Thoracic aorta (tissue), 2 donors: ENCODE measurements around the gene CDKN2AIPNL. TPM values are rescaled to one million over a fixed set of nuclear protein-coding genes. Genes with fewer than 3 reads are reported as not detected.

ENCODE experiments used
- ATAC-seq: fragments of 150-250 bp; one replicate; pipeline ENCODE4 v1.8.0; 2017; ENCODE audit warnings: low read depth; ENCODE audit not compliant: insufficient number of reproducible peaks, low FRiP score
- DNase-seq: peaks from one replicate; pipeline ENCODE4 v3.0.0-alpha.2; 2020; ENCODE audit warnings: low spot score
- H3K27ac ChIP-seq, 2 donors: fragments of 200-600 bp; sonication (generic); 1 replicate in 1 of 2; 2 replicates in 1 of 2; pipeline ENCODE4 v1.5.1; 2016; ENCODE audit warnings: mild to moderate bottlenecking in 2 of 2, moderate library complexity in 2 of 2
- H3K27me3 ChIP-seq: fragments of 200-600 bp; sonication (generic); replicated peaks from 2 replicates; pipeline ENCODE4 v1.6.0; 2016; ENCODE audit warnings: mild to moderate bottlenecking; ENCODE audit not compliant: insufficient read depth
- H3K36me3 ChIP-seq: fragments of 200-600 bp; sonication (generic); one replicate; pipeline ENCODE4 v1.5.1; 2016
- H3K4me1 ChIP-seq, 2 donors: fragments of 200-600 bp; sonication (generic); 1 replicate in 1 of 2; 2 replicates in 1 of 2; pipeline versions ENCODE4 v1.5.1 to v1.6.0; 2016; ENCODE audit warnings: low read depth in 2 of 2, mild to moderate bottlenecking in 1 of 2; ENCODE audit not compliant: control insufficient read depth in 1 of 2
- H3K4me3 ChIP-seq: fragments of 200-600 bp; sonication (generic); 2 replicates; pipeline ENCODE4 v1.5.1; 2016; ENCODE audit warnings: mild to moderate bottlenecking
- H3K9me3 ChIP-seq: fragments of 200-600 bp; sonication (generic); 2 replicates; pipeline ENCODE4 v1.5.1; 2016
- CTCF ChIP-seq: fragments of 200-600 bp; sonication (generic); IDR thresholded peaks from one replicate; pipeline ENCODE4 v1.5.1; 2019; ENCODE audit warnings: antibody characterized with exemption
- total RNA-seq, 2 donors: library from RNA; depleted of rRNA; stranded (reverse); fragments of >200 nt; gene quantifications; one replicate each; pipeline versions ENCODE4 v1.1.0 to v1.2.3, GENCODE V29; 2016

Gene CDKN2AIPNL
- total RNA-seq, 2 donors from 2014 or later: 5.1 to 15.8 TPM

- Histone ChIP-seq H3K4me3 (no peak overlapping the region), H3K4me1 (no peaks in the 10 kb centered on the region), H3K27me3 (no peaks in the 10 kb centered on the region), H3K36me3 (peaks cover 9% of the 10 kb centered on the region), H3K9me3 (no peaks in the 10 kb centered on the region), H3K27ac (no peak overlapping the region)
- DNase-seq: no peak
- ATAC-seq: no peak
- no peak for TF ChIP-seq CTCF
Observed at GRCh38 chr5:134403951-134404350, 7.7 kb downstream of the CDKN2AIPNL start.

- ATAC-seq: no peak
- Histone ChIP-seq H3K27ac (no peak overlapping the region), H3K4me1 (no peaks in the 10 kb centered on the region), H3K4me3 (no peak overlapping the region), H3K36me3 (peaks cover 20% of the 10 kb centered on the region), H3K9me3 (no peaks in the 10 kb centered on the region), H3K27me3 (no peaks in the 10 kb centered on the region)
- DNase-seq: no peak
- no peak for TF ChIP-seq CTCF
Observed at GRCh38 chr5:134398609-134399155, 13.0 kb downstream of the CDKN2AIPNL start.

GRCh38 chr5:134397196-134397595 lies 14.5 kb downstream of the CDKN2AIPNL start:
- Histone ChIP-seq H3K27ac (no peak overlapping the region), H3K36me3 (peaks cover 29% of the 10 kb centered on the region), H3K9me3 (no peaks in the 10 kb centered on the region), H3K4me1 (no peaks in the 10 kb centered on the region), H3K4me3 (no peak overlapping the region), H3K27me3 (no peaks in the 10 kb centered on the region)
- no peak for ATAC-seq
- no peak for DNase-seq
- no peak for TF ChIP-seq CTCF

- Histone ChIP-seq H3K4me1 (no peaks in the 10 kb centered on the region), H3K27me3 (no peaks in the 10 kb centered on the region), H3K27ac (no peak overlapping the region), H3K36me3 (peaks cover 35% of the 10 kb centered on the region), H3K4me3 (no peak overlapping the region), H3K9me3 (no peaks in the 10 kb centered on the region)
- DNase-seq: no peak
- TF ChIP-seq CTCF: no peak
- no peak for ATAC-seq
Observed at GRCh38 chr5:134396274-134396673, 15.4 kb downstream of the CDKN2AIPNL start.

GRCh38 chr5:134394932-134395331 lies 16.7 kb downstream of the CDKN2AIPNL start:
- Histone ChIP-seq H3K4me1 (no peaks in the 10 kb centered on the region), H3K27ac (no peak overlapping the region), H3K27me3 (no peaks in the 10 kb centered on the region), H3K9me3 (no peaks in the 10 kb centered on the region), H3K4me3 (no peak overlapping the region), H3K36me3 (peaks cover 46% of the 10 kb centered on the region)
- no peak for ATAC-seq
- no peak for DNase-seq
- no peak for TF ChIP-seq CTCF
